Measurements from ENCODE around the gene VSIG1. TPM values are rescaled to one million over a fixed set of nuclear protein-coding genes. Genes with fewer than 3 reads are reported as not detected.

Gene VSIG1
- not detected for total RNA-seq

DNA sequence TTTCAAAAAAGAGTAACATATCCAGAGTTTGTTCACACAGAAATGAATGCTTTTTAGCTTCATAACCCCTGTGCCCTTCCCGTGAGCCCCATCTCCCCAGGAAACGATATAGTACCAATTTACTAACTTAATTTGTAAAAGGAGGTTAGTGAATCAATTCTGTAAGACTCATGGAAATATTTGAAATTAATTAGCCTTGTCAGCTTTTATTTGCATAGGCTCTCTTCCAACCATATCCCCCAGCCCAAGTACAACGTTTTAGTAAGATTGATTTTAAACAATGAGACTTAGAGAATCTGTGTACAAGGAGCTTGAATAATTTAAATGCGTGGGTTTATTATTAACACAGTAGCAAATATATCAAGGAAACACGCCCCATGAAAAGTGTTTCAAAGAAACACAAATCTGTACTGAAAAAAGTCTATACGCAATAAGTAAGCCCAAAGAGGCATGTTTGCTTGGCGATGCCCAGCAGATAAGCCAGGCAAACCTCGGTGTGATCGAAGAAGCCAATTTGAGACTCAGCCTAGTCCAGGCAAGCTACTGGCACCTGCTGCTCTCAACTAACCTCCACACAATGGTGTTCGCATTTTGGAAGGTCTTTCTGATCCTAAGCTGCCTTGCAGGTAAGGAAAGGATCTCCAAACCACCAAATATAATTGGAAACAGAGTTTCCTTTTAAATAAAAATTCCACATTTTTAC, at the start of gene VSIG1:
Gene VSIG1 (plus strand): TSS at position 512 of the 703 bp plus-strand sequence. CDS start 66 bp downstream, at position 578.
- no peak for TF ChIP-seq CTCF (IDR thresholded peaks at IDR 0.05)
- no peak for TF ChIP-seq POLR2A (IDR thresholded peaks at IDR 0.05)
- no peak for TF ChIP-seq POLR2AphosphoS5 (IDR thresholded peaks at IDR 0.05)
- H3K9me3 ChIP-seq = no peaks in the 10 kb centered on the region
- H3K4me3 ChIP-seq = no peak within 1 kb of the TSS
- intact Hi-C loops (cut with DNase I; ENCODE audit: low total_unique reads) = no loop called here
- H3K27me3 ChIP-seq = peaks cover 0 to 41% of the 10 kb centered on the region in 2 donors
- H3K4me1 ChIP-seq = no peaks in the 10 kb centered on the region
- no peaks in the 10 kb centered on the region for H3K36me3 ChIP-seq
- no peak for DNase-seq (ENCODE audit: low spot score in 2 of 2)
- no peak within 1 kb of the TSS for H3K27ac ChIP-seq

DNA sequence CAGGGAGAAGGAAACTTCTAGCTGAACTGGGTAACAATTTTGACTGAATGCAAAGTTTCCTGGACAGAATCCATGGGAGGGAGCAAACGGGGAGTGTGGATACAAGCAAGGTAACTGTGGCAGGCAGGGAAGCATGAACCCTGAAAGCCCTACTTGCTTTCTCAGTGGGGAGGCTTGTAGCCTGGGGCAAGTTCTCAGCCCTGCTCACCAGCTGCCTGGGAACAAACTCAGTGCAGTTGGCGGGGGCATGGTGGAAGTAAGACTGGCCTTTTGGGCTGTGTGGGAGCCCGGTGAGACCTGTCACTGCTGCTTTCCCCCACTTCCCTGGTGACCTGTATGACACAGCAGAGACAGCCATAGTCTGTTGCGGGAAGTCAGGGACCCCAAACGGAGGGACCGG, 48.7 kb upstream of the VSIG1 start:
- H3K27ac ChIP-seq = no peak overlapping the region
- no peak for DNase-seq (ENCODE audit: low spot score in 2 of 2)
- peaks cover 0 to 57% of the 10 kb centered on the region in 2 donors for H3K27me3 ChIP-seq
- H3K9me3 ChIP-seq = peaks cover 3 to 5% of the 10 kb centered on the region in 2 donors
- intact Hi-C loops (cut with DNase I; ENCODE audit: low total_unique reads) = no loop called here
- TF ChIP-seq POLR2A (IDR thresholded peaks at IDR 0.05) (no peak), POLR2AphosphoS5 (IDR thresholded peaks at IDR 0.05) (no peak), CTCF (IDR thresholded peaks at IDR 0.05) (no peak)
- H3K36me3 ChIP-seq = no peaks in the 10 kb centered on the region
- no peak overlapping the region for H3K4me3 ChIP-seq
- no peaks in the 10 kb centered on the region for H3K4me1 ChIP-seq

- no peak overlapping the region for H3K4me3 ChIP-seq
- no peak for TF ChIP-seq CTCF (IDR thresholded peaks at IDR 0.05)
- TF ChIP-seq POLR2AphosphoS5 (IDR thresholded peaks at IDR 0.05) = no peak
- TF ChIP-seq POLR2A (IDR thresholded peaks at IDR 0.05) = no peak
- intact Hi-C loops (cut with DNase I; ENCODE audit: low total_unique reads) = no loop called here
- no peak for DNase-seq (ENCODE audit: low spot score in 2 of 2)
- no peaks in the 10 kb centered on the region for H3K36me3 ChIP-seq
- H3K9me3 ChIP-seq = peaks cover 3 to 5% of the 10 kb centered on the region in 2 donors
- H3K27ac ChIP-seq = no peak overlapping the region
- peaks cover 0 to 50% of the 10 kb centered on the region in 2 donors for H3K27me3 ChIP-seq
- no peaks in the 10 kb centered on the region for H3K4me1 ChIP-seq
Observed at GRCh38 chrX:108000751-108001150, 44.1 kb upstream of the VSIG1 start.

GRCh38 chrX:108001218-108001814, 43.5 kb upstream of the VSIG1 start:
- peaks cover 0 to 45% of the 10 kb centered on the region in 2 donors for H3K27me3 ChIP-seq
- peaks cover 0 to 5% of the 10 kb centered on the region in 2 donors for H3K9me3 ChIP-seq
- no peak for TF ChIP-seq POLR2AphosphoS5 (IDR thresholded peaks at IDR 0.05)
- TF ChIP-seq POLR2A (IDR thresholded peaks at IDR 0.05) = no peak
- peak in 1 of 3 donors; percentile 24 for TF ChIP-seq CTCF (IDR thresholded peaks at IDR 0.05)
- H3K4me1 ChIP-seq = no peaks in the 10 kb centered on the region
- H3K27ac ChIP-seq = no peak overlapping the region
- no peaks in the 10 kb centered on the region for H3K36me3 ChIP-seq
- H3K4me3 ChIP-seq = no peak overlapping the region
- intact Hi-C loops (cut with DNase I; ENCODE audit: low total_unique reads) = no loop called here
- no peak for DNase-seq (ENCODE audit: low spot score in 2 of 2)

DNA sequence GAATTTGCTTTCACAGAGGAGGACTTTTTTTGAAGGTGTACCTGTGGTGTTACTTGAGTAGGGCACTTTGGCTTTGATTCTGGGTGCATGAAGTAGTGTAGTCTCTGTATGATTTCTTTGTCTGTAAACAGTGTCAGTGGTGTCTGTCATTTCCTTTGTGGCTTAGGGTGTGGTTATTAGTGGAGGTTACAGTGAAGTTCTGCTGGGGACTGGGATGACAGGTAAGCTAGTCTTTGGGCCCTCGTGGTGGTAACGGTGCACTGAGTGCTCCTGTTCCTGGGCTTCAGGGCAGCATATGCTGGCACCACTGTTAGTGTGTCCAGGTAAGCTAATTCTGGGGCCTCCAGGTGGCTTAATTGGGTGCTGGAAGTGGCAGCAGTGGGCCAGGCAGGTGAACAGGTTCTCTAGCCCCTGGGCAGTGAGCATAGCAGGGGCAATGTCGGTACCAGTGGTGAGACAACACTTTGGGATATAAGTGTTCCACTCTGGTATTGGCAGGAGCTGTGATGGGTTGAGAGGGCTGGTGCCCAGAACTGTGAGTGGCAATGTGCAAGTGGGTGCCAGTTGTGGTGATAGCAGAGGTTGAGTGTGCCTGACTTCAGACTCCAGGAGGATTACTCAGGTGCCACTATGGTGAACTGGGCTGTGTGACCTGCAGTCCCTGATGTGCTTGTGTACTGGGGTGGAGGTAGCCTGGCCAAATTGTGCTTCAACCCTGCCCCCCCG, 26.0 kb upstream of the VSIG1 start:
- DNase-seq (ENCODE audit: low spot score in 2 of 2) = no peak
- Histone ChIP-seq H3K4me3 (no peak overlapping the region), H3K27ac (no peak overlapping the region), H3K9me3 (no peaks in the 10 kb centered on the region), H3K27me3 (peaks cover 0 to 44% of the 10 kb centered on the region in 2 donors), H3K4me1 (no peaks in the 10 kb centered on the region), H3K36me3 (no peaks in the 10 kb centered on the region)
- TF ChIP-seq POLR2A (IDR thresholded peaks at IDR 0.05) (no peak), CTCF (IDR thresholded peaks at IDR 0.05) (no peak), POLR2AphosphoS5 (IDR thresholded peaks at IDR 0.05) (no peak)
- intact Hi-C loops (cut with DNase I; ENCODE audit: low total_unique reads) = no loop called here

All from breast epithelium (tissue), 4 donors.